Sigmoid colon (tissue), 4 donors: Measurements from ENCODE around the gene DKK3.

Source experiments
- CTCF ChIP-seq, 4 experiments: fragments of 450-650 bp in 3 of 4; fragments of 200-600 bp in 1 of 4; IDR thresholded peaks; one replicate each; pipeline ENCODE4 v1.5.1; 2016 to 2019; ENCODE audit warnings: antibody characterized with exemption in 4 of 4, mild to moderate bottlenecking in 3 of 4, moderate library complexity in 2 of 4
- EP300 ChIP-seq, 4 donors: sonication (generic); formaldehyde crosslinking; IDR thresholded peaks; one replicate each; pipeline ENCODE4 v1.6.1; 2017; ENCODE audit warnings: antibody characterized with exemption in 4 of 4
- POLR2A ChIP-seq, 2 donors: fragments of 450-650 bp; IDR thresholded peaks; one replicate each; pipeline ENCODE4 v1.6.1; 2016; ENCODE audit warnings: antibody characterized with exemption in 2 of 2, mild to moderate bottlenecking in 2 of 2, moderate library complexity in 2 of 2
- POLR2AphosphoS5 ChIP-seq, 4 donors: sonication (generic); formaldehyde crosslinking; IDR thresholded peaks; one replicate each; pipeline ENCODE4 v1.6.1; 2017; ENCODE audit warnings: antibody characterized with exemption in 4 of 4

GRCh38 chr11:12007769-12008737 lies at the start of gene DKK3:
- no peak for TF ChIP-seq CTCF (IDR thresholded peaks at IDR 0.05)
- no peak for TF ChIP-seq POLR2A (IDR thresholded peaks at IDR 0.05)
- no peak for TF ChIP-seq EP300 (IDR thresholded peaks at IDR 0.05)
- no peak for TF ChIP-seq POLR2AphosphoS5 (IDR thresholded peaks at IDR 0.05)
